Astrocyte (in vitro differentiated cells and primary cell): ENCODE data around the gene ABI1.

Source experiments
- CTCF ChIP-seq: IDR thresholded peaks from 2 replicates; pipeline ENCODE4 v1.5.1; 2011; ENCODE audit warnings: low read depth, mild to moderate bottlenecking, inconsistent platforms, low read length, moderate library complexity; ENCODE audit not compliant: insufficient read depth
- EZH2 ChIP-seq: IDR thresholded peaks from 2 replicates; pipeline ENCODE4 v1.6.1; 2012; ENCODE audit warnings: mild to moderate bottlenecking, low read length, inconsistent platforms; ENCODE audit not compliant: insufficient read depth

GRCh38 chr10:26844396-26844975 is 16.3 kb downstream of the ABI1 start:
- TF ChIP-seq CTCF: no peak
- no peak for TF ChIP-seq EZH2
